ENCODE measurements around the gene MRPS25. TPM values are rescaled to one million over a fixed set of nuclear protein-coding genes. Genes with fewer than 3 reads are reported as not detected.

Gene MRPS25
- total RNA-seq, 1 experiment from 2014 or later, result 69.0 TPM

Other genes with a start within 250 kb of the MRPS25 start
- gene FGD5, start 246.4 kb downstream of the MRPS25 start, total RNA-seq (2014; rRNA removed; shearing (Covaris generic)), result not detected in 2 replicates
- gene NR2C2, start 117.7 kb downstream of the MRPS25 start, total RNA-seq (2014; rRNA removed; shearing (Covaris generic)), result 20.3 and 29.2 TPM in 2 replicates
- 15.7 and 18.6 TPM in 2 replicates for gene RBSN, start 33.8 kb upstream of the MRPS25 start, total RNA-seq (2014; rRNA removed; shearing (Covaris generic))
- gene CAPN7, start 140.9 kb upstream of the MRPS25 start, total RNA-seq (2014; rRNA removed; shearing (Covaris generic)), result 17.4 and 20.8 TPM in 2 replicates